ENCODE data around the gene EVI5L.

EVI5L gene

GRCh38 chr19:7908078-7908699 lies 78.2 kb downstream of the EVI5L start:
- intact Hi-C loops (cut with DNase I) = no loop called here
- DNase-seq = no peak

GRCh38 chr19:7908742-7909461 lies 78.9 kb downstream of the EVI5L start:
- no peak for DNase-seq
- intact Hi-C loops (cut with DNase I) = no loop called here

GRCh38 chr19:7909471-7910067 lies 79.6 kb downstream of the EVI5L start:
- intact Hi-C loops (cut with DNase I) = no loop called here
- DNase-seq = no peak

GRCh38 chr19:7910321-7911161 lies 80.5 kb downstream of the EVI5L start:
- DNase-seq = no peak
- intact Hi-C loops (cut with DNase I) = no loop called here

- DNase-seq = no peak
- intact Hi-C loops (cut with DNase I) = no loop called here
These were observed 81.6 kb downstream of the EVI5L start for GRCh38 chr19:7911508-7912143.

- intact Hi-C loops (cut with DNase I) = no loop called here
- no peak for DNase-seq
These were observed 82.2 kb downstream of the EVI5L start for GRCh38 chr19:7912144-7912696.

GRCh38 chr19:7912697-7913564 lies 82.9 kb downstream of the EVI5L start:
- peak in 1 of 10 donors; percentile 56 for DNase-seq
- intact Hi-C loops (cut with DNase I) = no loop called here

- intact Hi-C loops (cut with DNase I) = no loop called here
- DNase-seq = peak in 1 of 10 donors; percentile 59
These were observed 83.6 kb downstream of the EVI5L start for GRCh38 chr19:7913652-7914051.

- peak in 1 of 10 donors; percentile 27 for DNase-seq
- intact Hi-C loops (cut with DNase I) = no loop called here
These were observed 84.1 kb downstream of the EVI5L start for GRCh38 chr19:7914099-7914498.
